HCT116 (cell line): ENCODE results near the gene USP24.

Experiments
- FOSL1 ChIP-seq: IDR thresholded peaks from 2 replicates; pipeline ENCODE4 v1.6.1; 2012; ENCODE audit warnings: low read depth
- REST ChIP-seq: IDR thresholded peaks from 2 replicates; pipeline ENCODE4 v1.6.1; 2012; ENCODE audit warnings: low read depth
- YY1 ChIP-seq: IDR thresholded peaks from 2 replicates; pipeline ENCODE4 v1.6.1; 2011; ENCODE audit warnings: low read length, low read depth, moderate library complexity, mild to moderate bottlenecking; ENCODE audit not compliant: insufficient replicate concordance; ENCODE audit errors: extremely low read depth

- TF ChIP-seq FOSL1 (no peak), YY1 (no peak), REST (no peak)
These were observed 18.6 kb downstream of the USP24 start for GRCh38 chr1:55196433-55197035.
